Measurements from ENCODE around the gene MACO1.

DNA sequence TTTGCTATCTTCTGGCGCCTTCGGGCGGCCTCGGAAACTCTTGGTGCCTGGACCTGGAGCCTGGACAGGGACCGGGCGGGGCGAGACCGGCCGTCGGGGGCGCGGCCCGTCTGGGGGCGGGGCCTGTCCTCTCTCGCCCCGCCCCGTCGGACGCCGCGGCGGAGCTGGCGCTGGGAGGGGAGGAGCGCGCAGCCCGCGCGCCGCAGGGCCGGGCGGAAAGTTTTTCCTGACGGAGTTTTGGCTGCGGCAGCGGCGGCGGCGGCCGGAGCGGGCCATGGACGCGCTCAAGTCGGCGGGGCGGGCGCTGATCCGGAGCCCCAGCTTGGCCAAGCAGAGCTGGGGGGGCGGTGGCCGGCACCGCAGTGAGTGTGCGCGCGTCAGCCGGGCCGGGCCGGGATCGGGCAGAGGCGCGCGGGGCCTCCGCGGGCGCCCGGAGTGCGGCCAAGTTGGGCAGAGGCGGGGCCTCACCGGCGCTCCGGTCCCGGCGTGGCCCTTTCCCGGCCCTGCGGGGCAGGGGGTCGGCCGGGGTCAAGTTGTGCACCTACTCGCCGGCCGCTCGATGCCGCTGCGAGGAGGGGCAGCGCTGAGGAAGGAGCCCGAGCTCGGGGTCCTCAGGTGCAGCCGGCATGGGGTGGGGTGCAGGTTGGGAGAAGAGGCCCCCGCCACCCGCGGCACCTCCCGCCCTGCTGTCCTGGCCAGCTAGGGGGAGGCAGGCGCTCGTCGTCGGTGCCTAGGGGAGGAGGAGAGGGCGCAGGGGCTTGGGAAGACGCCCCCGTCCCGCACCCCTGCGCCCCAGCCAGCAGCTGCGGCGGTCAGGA, 112.9 kb downstream of the MACO1 start, which contains the start of gene LDLRAP1:
- TF ChIP-seq, protein P1, sequence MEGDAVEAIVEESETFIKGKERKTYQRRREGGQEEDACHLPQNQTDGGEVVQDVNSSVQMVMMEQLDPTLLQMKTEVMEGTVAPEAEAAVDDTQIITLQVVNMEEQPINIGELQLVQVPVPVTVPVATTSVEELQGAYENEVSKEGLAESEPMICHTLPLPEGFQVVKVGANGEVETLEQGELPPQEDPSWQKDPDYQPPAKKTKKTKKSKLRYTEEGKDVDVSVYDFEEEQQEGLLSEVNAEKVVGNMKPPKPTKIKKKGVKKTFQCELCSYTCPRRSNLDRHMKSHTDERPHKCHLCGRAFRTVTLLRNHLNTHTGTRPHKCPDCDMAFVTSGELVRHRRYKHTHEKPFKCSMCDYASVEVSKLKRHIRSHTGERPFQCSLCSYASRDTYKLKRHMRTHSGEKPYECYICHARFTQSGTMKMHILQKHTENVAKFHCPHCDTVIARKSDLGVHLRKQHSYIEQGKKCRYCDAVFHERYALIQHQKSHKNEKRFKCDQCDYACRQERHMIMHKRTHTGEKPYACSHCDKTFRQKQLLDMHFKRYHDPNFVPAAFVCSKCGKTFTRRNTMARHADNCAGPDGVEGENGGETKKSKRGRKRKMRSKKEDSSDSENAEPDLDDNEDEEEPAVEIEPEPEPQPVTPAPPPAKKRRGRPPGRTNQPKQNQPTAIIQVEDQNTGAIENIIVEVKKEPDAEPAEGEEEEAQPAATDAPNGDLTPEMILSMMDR (IDR thresholded peaks at IDR 0.05): peak in 1 of 3 experiments; percentile 6
- TF ChIP-seq POLR2A (IDR thresholded peaks at IDR 0.05; ENCODE audit: low read depth) (peak; percentile 80), POLR2AphosphoS5 (IDR thresholded peaks at IDR 0.05) (peak; percentile 82 to 89), EP300 (IDR thresholded peaks at IDR 0.05) (no peak)

Measured in esophagus muscularis mucosa (tissue), 4 donors.